Measurements from ENCODE around the gene FOXP2. TPM values are rescaled to one million over a fixed set of nuclear protein-coding genes. Genes with fewer than 3 reads are reported as not detected.

The FOXP2 gene
- total and polyA plus RNA-seq, 4 donors, result 1.2 to 7.4 (median 5.7) TPM

GRCh38 chr7:114368492-114368891, 46.1 kb upstream of the FOXP2 start:
- Histone ChIP-seq H3K36me3 (ENCODE audit: control insufficient read depth in 4 of 4, insufficient read depth in 3 of 4, low read depth in 1 of 4, low read length in 3 of 4) (no peaks in the 10 kb centered on the region), H3K4me1 (ENCODE audit: control insufficient read depth in 4 of 4, insufficient read depth in 4 of 4, low read length in 3 of 4) (no peaks in the 10 kb centered on the region), H3K9me3 (ENCODE audit: control insufficient read depth in 4 of 4, low read length in 3 of 4) (no peaks in the 10 kb centered on the region), H3K4me3 (ENCODE audit: low read depth in 1 of 3, low read length in 3 of 3) (no peak overlapping the region), H3K27me3 (ENCODE audit: control insufficient read depth in 4 of 4, insufficient read depth in 4 of 4, low read length in 3 of 4) (no peaks in the 10 kb centered on the region), H3K9ac (ENCODE audit: low read depth in 1 of 2, low read length in 2 of 2) (no peak overlapping the region), H3K27ac (ENCODE audit: low read depth in 1 of 2, low read length in 2 of 2) (no peak overlapping the region)
- TF ChIP-seq REST (IDR thresholded peaks at IDR 0.05) (no peak), HNF4A (conservative IDR thresholded peaks at IDR 0.05) (no peak), RXRA (IDR thresholded peaks at IDR 0.05) (no peak), FOXA1 (IDR thresholded peaks at IDR 0.05) (no peak), ATF3 (IDR thresholded peaks at IDR 0.05) (no peak)
- 87% methylated on average over 2 of the region's 2 CpGs for WGBS
- no peak for DNase-seq (ENCODE audit: low spot score)

- no peak overlapping the region for H3K4me3 ChIP-seq (ENCODE audit: low read depth in 1 of 3, low read length in 3 of 3)
- no peak overlapping the region for H3K9ac ChIP-seq (ENCODE audit: low read depth in 1 of 2, low read length in 2 of 2)
- no peak overlapping the region for H3K27ac ChIP-seq (ENCODE audit: low read depth in 1 of 2, low read length in 2 of 2)
- H3K36me3 ChIP-seq (ENCODE audit: control insufficient read depth in 4 of 4, insufficient read depth in 3 of 4, low read depth in 1 of 4, low read length in 3 of 4), result no peaks in the 10 kb centered on the region
- no peaks in the 10 kb centered on the region for H3K27me3 ChIP-seq (ENCODE audit: control insufficient read depth in 4 of 4, insufficient read depth in 4 of 4, low read length in 3 of 4)
- no peaks in the 10 kb centered on the region for H3K9me3 ChIP-seq (ENCODE audit: control insufficient read depth in 4 of 4, low read length in 3 of 4)
- DNase-seq (ENCODE audit: low spot score), result no peak
- 93% methylated on average over 2 of the region's 2 CpGs for WGBS
- H3K4me1 ChIP-seq (ENCODE audit: control insufficient read depth in 4 of 4, insufficient read depth in 4 of 4, low read length in 3 of 4), result no peaks in the 10 kb centered on the region
- TF ChIP-seq SP1 (IDR thresholded peaks at IDR 0.05), result no peak
- no peak for TF ChIP-seq CTCF (IDR thresholded peaks at IDR 0.05; ENCODE audit: low read depth, low read length, missing input control)
Measured at GRCh38 chr7:114369294-114369693, 45.3 kb upstream of the FOXP2 start.

GRCh38 chr7:114372619-114373018, 42.0 kb upstream of the FOXP2 start:
- Histone ChIP-seq H3K9ac (ENCODE audit: low read depth in 1 of 2, low read length in 2 of 2) (no peak overlapping the region), H3K4me3 (ENCODE audit: low read depth in 1 of 3, low read length in 3 of 3) (no peak overlapping the region), H3K9me3 (ENCODE audit: control insufficient read depth in 4 of 4, low read length in 3 of 4) (no peaks in the 10 kb centered on the region), H3K27ac (ENCODE audit: low read depth in 1 of 2, low read length in 2 of 2) (no peak overlapping the region), H3K4me1 (ENCODE audit: control insufficient read depth in 4 of 4, insufficient read depth in 4 of 4, low read length in 3 of 4) (no peaks in the 10 kb centered on the region), H3K36me3 (ENCODE audit: control insufficient read depth in 4 of 4, insufficient read depth in 3 of 4, low read depth in 1 of 4, low read length in 3 of 4) (no peaks in the 10 kb centered on the region), H3K27me3 (ENCODE audit: control insufficient read depth in 4 of 4, insufficient read depth in 4 of 4, low read length in 3 of 4) (no peaks in the 10 kb centered on the region)
- no peak for DNase-seq (ENCODE audit: low spot score)
- WGBS, result 84% methylated on average over 5 of the region's 5 CpGs
- TF ChIP-seq FOXA2 (IDR thresholded peaks at IDR 0.05) (no peak), GABPA (IDR thresholded peaks at IDR 0.05 in 1 of 2, conservative IDR thresholded peaks at IDR 0.05 in 1 of 2) (no peak), CTCF (IDR thresholded peaks at IDR 0.05; ENCODE audit: low read depth, low read length, missing input control) (no peak), ZBTB33 (IDR thresholded peaks at IDR 0.05) (no peak), YY1 (IDR thresholded peaks at IDR 0.05) (no peak), SP1 (IDR thresholded peaks at IDR 0.05) (no peak), ATF3 (IDR thresholded peaks at IDR 0.05) (no peak), RAD21 (IDR thresholded peaks at IDR 0.05) (no peak), RXRA (IDR thresholded peaks at IDR 0.05) (no peak), HNF4G (IDR thresholded peaks at IDR 0.05) (no peak), FOXA1 (IDR thresholded peaks at IDR 0.05) (no peak)
